Stimulated activated CD4-positive, alpha-beta T cell treated with anti-CD3 and anti-CD28 coated beads, Interleukin-15, amount 100 ng/mL, for 1 hour (primary cell): ENCODE results near the gene NPB.

Source experiments
- DNase-seq, 2 donors: peaks; one replicate each; pipeline ENCODE4 v3.0.0-alpha.2; 2020; ENCODE audit warnings: low read depth in 1 of 2, low spot score in 1 of 2

NPB gene

GRCh38 chr17:81902023-81902652 is at the start of gene NPB:
Gene NPB (plus strand): TSS chr17:81902238. CDS start chr17:81902278, 40 bp downstream.
- no peak for DNase-seq

GRCh38 chr17:81854974-81855774 is 46.9 kb upstream of the NPB start:
- no peak for DNase-seq

- DNase-seq: no peak
Measured at GRCh38 chr17:81858170-81858966, 43.7 kb upstream of the NPB start.

- DNase-seq: no peak
Measured at GRCh38 chr17:81858967-81859905, 42.8 kb upstream of the NPB start.

- DNase-seq: peak in 1 of 2 donors; percentile 90
Measured at GRCh38 chr17:81859906-81860755, 41.9 kb upstream of the NPB start, which contains the start of gene P4HB. Gene P4HB (minus strand): TSS chr17:81860535. CDS start chr17:81860471, 64 bp downstream.

GRCh38 chr17:81860756-81861568 is 41.1 kb upstream of the NPB start:
- DNase-seq: peak; percentile 98 to 99

GRCh38 chr17:81863123-81863675 is 38.8 kb upstream of the NPB start:
- no peak for DNase-seq

- no peak for DNase-seq
Measured at GRCh38 chr17:81863833-81864768, 37.9 kb upstream of the NPB start.

GRCh38 chr17:81865358-81865732 is 36.7 kb upstream of the NPB start:
- DNase-seq: no peak

- peak in 1 of 2 donors; percentile 11 for DNase-seq
Measured at GRCh38 chr17:81865733-81866439, 36.2 kb upstream of the NPB start.

- no peak for DNase-seq
Measured at GRCh38 chr17:81866440-81867169, 35.4 kb upstream of the NPB start.

GRCh38 chr17:81867170-81867990 is 34.7 kb upstream of the NPB start:
- DNase-seq: no peak

GRCh38 chr17:81867991-81868673 is 33.9 kb upstream of the NPB start:
- DNase-seq: no peak

GRCh38 chr17:81868674-81869220 is 33.3 kb upstream of the NPB start:
- DNase-seq: no peak
